ENCODE results near the gene BTBD9.

GRCh38 chr6:38346291-38347079, 293.2 kb downstream of the BTBD9 start:
- TF ChIP-seq ZFP37 (CRISPR knock-in tag; IDR thresholded peaks at IDR 0.05; ENCODE audit: borderline replicate concordance) (no peak), POLR2AphosphoS5 (IDR thresholded peaks at IDR 0.05; ENCODE audit: low read depth, low read length) (no peak), ELK4 (CRISPR knock-in tag; IDR thresholded peaks at IDR 0.05; ENCODE audit: borderline replicate concordance) (no peak), SMARCE1 (IDR thresholded peaks at IDR 0.05; ENCODE audit: borderline replicate concordance) (no peak), KLF9 (CRISPR knock-in tag; IDR thresholded peaks at IDR 0.05; ENCODE audit: low read depth) (no peak), CTCF (CRISPR knock-in tag; IDR thresholded peaks at IDR 0.05) (no peak), FOSL2 (CRISPR knock-in tag; IDR thresholded peaks at IDR 0.05) (no peak), HNF4G (IDR thresholded peaks at IDR 0.05; ENCODE audit: borderline replicate concordance, low read depth, low read length) (no peak), HNF4G (CRISPR knock-in tag; IDR thresholded peaks at IDR 0.05; ENCODE audit: borderline replicate concordance, low read depth) (no peak), PBX3 (CRISPR knock-in tag; IDR thresholded peaks at IDR 0.05; ENCODE audit: borderline replicate concordance) (no peak), FOXK1 (CRISPR knock-in tag; IDR thresholded peaks at IDR 0.05; ENCODE audit: borderline replicate concordance, low read depth) (no peak), POLR2A (IDR thresholded peaks at IDR 0.05; ENCODE audit: insufficient read depth in 1 of 2, low read depth in 2 of 2, low read length in 2 of 2) (no peak)
